ENCODE data around the gene PCYT1A.

GRCh38 chr3:196193133-196193735 lies 94.3 kb downstream of the PCYT1A start:
- TF ChIP-seq CTCF (IDR thresholded peaks at IDR 0.05) (no peak), POLR2A (IDR thresholded peaks at IDR 0.05) (no peak)
